ENCODE measurements around the gene ST3GAL4. TPM values are rescaled to one million over a fixed set of nuclear protein-coding genes. Genes with fewer than 3 reads are reported as not detected.

The ST3GAL4 gene
- total RNA-seq, 1 donor from 2014 or later = 8.8 TPM

DNA sequence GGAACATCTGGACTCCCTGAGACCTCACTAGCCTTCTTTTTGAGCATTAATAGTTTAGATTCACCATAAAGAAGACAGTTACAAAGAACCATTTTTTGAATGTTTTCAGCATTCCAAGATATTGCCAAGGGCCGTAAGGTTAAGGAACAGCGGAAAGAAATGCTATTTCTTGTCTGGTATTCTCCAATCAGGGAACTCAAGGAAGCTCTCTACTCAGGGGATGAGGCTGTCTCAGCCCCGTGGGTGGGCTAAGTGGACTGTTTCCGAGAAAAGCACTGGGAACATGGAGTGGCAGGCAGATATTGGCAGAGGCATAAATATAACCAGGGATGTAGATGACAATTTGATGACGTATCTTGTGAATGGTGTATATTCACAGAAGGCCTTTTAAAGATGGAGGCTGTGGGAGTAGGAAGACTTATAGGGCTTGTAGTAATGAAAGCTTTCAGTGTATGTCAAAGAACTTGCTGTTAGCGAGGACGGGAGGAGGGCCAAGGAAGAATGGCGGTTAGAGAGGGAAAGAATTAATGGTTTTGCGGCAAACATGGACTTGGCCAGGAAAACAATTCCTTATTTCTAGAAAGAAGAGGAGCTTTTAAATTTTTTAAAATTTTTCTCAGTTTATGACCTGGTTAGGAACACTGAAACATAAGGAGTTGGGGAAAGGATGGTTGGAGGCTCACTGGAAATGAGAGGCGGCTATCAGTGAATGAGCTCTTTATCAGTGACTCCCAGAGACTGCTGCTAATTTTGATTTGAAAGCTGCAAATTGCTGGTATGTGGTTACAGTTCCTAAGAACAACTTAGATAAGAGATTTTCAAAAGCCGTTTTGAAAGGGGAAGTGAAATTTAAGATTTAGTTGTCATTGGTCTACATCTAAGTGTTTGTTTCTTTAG is 64.6 kb downstream of the ST3GAL4 start:
- H3K4me1 Mint-ChIP-seq (ENCODE audit: low read depth) = peaks cover 10% of the 10 kb centered on the region
- no peak overlapping the region for H3K4me3 Mint-ChIP-seq (ENCODE audit: low read depth)
- DNase-seq (ENCODE audit: low spot score, unreplicated experiment) = no peak
- TF ChIP-seq, protein P1, sequence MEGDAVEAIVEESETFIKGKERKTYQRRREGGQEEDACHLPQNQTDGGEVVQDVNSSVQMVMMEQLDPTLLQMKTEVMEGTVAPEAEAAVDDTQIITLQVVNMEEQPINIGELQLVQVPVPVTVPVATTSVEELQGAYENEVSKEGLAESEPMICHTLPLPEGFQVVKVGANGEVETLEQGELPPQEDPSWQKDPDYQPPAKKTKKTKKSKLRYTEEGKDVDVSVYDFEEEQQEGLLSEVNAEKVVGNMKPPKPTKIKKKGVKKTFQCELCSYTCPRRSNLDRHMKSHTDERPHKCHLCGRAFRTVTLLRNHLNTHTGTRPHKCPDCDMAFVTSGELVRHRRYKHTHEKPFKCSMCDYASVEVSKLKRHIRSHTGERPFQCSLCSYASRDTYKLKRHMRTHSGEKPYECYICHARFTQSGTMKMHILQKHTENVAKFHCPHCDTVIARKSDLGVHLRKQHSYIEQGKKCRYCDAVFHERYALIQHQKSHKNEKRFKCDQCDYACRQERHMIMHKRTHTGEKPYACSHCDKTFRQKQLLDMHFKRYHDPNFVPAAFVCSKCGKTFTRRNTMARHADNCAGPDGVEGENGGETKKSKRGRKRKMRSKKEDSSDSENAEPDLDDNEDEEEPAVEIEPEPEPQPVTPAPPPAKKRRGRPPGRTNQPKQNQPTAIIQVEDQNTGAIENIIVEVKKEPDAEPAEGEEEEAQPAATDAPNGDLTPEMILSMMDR (IDR thresholded peaks at IDR 0.05; ENCODE audit: unreplicated experiment) = no peak
- H3K36me3 Mint-ChIP-seq (ENCODE audit: insufficient read depth) = no peaks in the 10 kb centered on the region
- H3K27me3 Mint-ChIP-seq = peaks cover 14% of the 10 kb centered on the region
- H3K27ac Mint-ChIP-seq = no peak overlapping the region
- no peaks in the 10 kb centered on the region for H3K9me3 Mint-ChIP-seq (ENCODE audit: low read depth)

DNA sequence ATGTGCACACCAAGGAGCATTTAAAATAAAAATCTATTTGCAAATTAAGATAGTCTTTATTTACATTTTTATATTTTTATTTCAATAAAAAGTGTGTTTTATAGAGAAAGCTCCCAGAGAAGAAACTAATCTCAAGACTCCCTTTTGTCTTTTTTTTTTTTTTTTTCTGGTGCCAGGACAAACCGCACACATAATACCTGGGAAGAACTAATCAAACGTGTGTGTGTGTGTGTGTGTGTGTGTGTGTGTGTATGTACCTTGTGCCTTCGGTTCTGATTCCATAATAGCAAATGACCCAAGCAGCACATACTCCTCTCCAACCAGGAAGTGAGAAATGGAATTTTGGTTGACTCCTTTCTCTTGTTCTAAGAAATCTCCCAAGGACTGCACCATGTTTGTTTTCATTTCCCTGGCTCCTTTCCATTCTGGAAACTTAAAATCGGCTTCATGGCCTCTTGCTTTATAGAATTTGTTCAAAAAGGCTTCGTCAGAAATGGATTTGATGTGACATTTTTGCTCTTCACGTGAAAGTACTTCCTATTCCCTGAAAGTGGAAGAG is 65.3 kb downstream of the ST3GAL4 start:
- Mint-ChIP-seq H3K27me3 (peaks cover 14% of the 10 kb centered on the region), H3K27ac (peak overlapping the region; percentile 27), H3K36me3 (ENCODE audit: insufficient read depth) (no peaks in the 10 kb centered on the region), H3K4me1 (ENCODE audit: low read depth) (peaks cover 10% of the 10 kb centered on the region), H3K4me3 (ENCODE audit: low read depth) (no peak overlapping the region), H3K9me3 (ENCODE audit: low read depth) (no peaks in the 10 kb centered on the region)
- TF ChIP-seq, protein P1 (IDR thresholded peaks at IDR 0.05; ENCODE audit: unreplicated experiment) = no peak
- DNase-seq (ENCODE audit: low spot score, unreplicated experiment) = no peak

DNA sequence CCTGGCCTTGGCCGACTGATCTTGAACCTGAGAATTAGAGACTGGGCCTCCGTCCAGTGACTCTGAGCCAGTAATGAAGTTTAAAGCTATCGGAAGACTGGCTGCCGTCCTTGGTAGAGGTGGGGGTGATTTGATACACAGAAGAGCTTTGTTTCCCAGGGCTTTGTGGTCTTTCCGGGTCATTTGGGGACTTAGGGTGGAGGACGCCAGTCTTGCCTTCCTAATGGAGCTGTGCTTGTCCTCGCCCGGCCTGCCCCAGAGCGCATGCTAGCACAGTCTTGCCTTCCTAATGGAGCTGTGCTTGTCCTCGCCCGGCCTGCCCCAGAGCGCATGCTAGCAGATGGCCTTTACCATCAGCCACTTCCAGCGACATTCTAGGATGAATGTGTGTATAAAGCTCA is 65.8 kb downstream of the ST3GAL4 start:
- Mint-ChIP-seq H3K27me3 (peaks cover 14% of the 10 kb centered on the region), H3K9me3 (ENCODE audit: low read depth) (no peaks in the 10 kb centered on the region), H3K4me3 (ENCODE audit: low read depth) (no peak overlapping the region), H3K27ac (peak overlapping the region; percentile 27), H3K36me3 (ENCODE audit: insufficient read depth) (no peaks in the 10 kb centered on the region), H3K4me1 (ENCODE audit: low read depth) (peaks cover 8% of the 10 kb centered on the region)
- TF ChIP-seq, protein P1 (IDR thresholded peaks at IDR 0.05; ENCODE audit: unreplicated experiment) = no peak
- no peak for DNase-seq (ENCODE audit: low spot score, unreplicated experiment)

DNA sequence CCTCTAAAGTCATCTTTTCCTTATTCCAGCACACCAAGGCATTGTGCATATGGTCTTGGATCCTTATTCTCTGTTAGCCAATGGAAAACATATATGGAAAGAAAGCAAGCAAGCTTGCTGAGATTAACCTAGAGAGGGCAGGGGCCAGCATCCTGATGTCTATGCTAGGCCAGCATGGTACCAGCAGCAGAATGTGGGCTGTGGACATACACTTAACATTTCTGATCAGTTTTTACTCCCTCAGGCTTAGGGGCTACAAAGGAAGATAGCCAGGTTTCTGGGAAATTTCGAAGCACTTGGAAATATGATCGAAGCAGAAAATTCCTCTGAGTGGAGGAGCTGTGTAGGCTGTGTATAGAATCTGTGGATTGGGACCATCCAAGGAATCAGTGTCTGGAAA is 67.0 kb downstream of the ST3GAL4 start:
- H3K36me3 Mint-ChIP-seq (ENCODE audit: insufficient read depth) = no peaks in the 10 kb centered on the region
- H3K9me3 Mint-ChIP-seq (ENCODE audit: low read depth) = no peaks in the 10 kb centered on the region
- H3K4me1 Mint-ChIP-seq (ENCODE audit: low read depth) = peaks cover 8% of the 10 kb centered on the region
- TF ChIP-seq, protein P1 (IDR thresholded peaks at IDR 0.05; ENCODE audit: unreplicated experiment) = no peak
- no peak overlapping the region for H3K27ac Mint-ChIP-seq
- peaks cover 14% of the 10 kb centered on the region for H3K27me3 Mint-ChIP-seq
- H3K4me3 Mint-ChIP-seq (ENCODE audit: low read depth) = no peak overlapping the region
- DNase-seq (ENCODE audit: low spot score, unreplicated experiment) = no peak

DNA sequence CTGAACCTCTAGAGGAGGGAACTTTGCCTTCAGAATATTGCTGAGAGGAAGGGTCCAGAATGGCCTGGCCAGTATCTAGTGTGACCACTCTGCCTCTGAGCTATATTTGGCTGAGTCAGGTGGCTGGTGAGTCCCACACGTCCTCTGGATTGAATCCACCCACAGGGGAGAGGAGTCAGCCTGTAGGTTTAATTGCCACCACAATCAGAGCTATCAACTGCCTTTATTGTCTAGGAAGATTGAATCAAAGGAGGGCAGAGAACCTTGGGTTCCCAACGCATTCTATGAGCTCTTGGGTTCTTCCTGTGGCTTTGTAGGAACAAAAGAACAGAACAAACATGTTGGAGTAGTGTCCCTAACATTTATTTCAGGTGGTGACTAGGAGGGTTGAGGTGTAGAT is 67.7 kb downstream of the ST3GAL4 start:
- no peaks in the 10 kb centered on the region for H3K9me3 Mint-ChIP-seq (ENCODE audit: low read depth)
- no peak overlapping the region for H3K27ac Mint-ChIP-seq
- H3K36me3 Mint-ChIP-seq (ENCODE audit: insufficient read depth) = no peaks in the 10 kb centered on the region
- no peak overlapping the region for H3K4me3 Mint-ChIP-seq (ENCODE audit: low read depth)
- no peak for DNase-seq (ENCODE audit: low spot score, unreplicated experiment)
- TF ChIP-seq, protein P1 (IDR thresholded peaks at IDR 0.05; ENCODE audit: unreplicated experiment) = no peak
- peaks cover 14% of the 10 kb centered on the region for H3K27me3 Mint-ChIP-seq
- peaks cover 8% of the 10 kb centered on the region for H3K4me1 Mint-ChIP-seq (ENCODE audit: low read depth)
